ENCODE results near the gene ATXN7.

DNA sequence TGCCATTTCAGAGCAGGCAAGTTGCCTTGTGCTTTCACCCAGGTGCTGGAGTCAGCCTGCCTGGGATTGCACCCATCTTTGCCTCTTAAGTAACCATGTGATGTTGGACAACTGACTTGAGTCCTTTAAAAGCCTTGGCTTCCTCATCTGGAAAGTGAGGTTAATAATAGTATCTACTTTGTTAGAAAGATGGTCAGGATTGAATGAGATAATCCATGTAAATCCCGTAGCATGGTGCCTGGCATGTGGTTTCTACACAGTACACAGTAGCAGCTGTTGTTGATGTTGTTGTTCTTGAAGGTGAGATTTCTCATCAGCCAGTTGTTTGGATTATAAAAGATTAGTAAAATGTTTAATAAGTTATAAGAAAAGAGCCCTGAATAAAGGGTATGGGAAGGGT, 110.8 kb downstream of the ATXN7 start:
- TF ChIP-seq POLR2A (IDR thresholded peaks at IDR 0.05) (no peak), EP300 (IDR thresholded peaks at IDR 0.05) (no peak)
- TF ChIP-seq, protein P1, sequence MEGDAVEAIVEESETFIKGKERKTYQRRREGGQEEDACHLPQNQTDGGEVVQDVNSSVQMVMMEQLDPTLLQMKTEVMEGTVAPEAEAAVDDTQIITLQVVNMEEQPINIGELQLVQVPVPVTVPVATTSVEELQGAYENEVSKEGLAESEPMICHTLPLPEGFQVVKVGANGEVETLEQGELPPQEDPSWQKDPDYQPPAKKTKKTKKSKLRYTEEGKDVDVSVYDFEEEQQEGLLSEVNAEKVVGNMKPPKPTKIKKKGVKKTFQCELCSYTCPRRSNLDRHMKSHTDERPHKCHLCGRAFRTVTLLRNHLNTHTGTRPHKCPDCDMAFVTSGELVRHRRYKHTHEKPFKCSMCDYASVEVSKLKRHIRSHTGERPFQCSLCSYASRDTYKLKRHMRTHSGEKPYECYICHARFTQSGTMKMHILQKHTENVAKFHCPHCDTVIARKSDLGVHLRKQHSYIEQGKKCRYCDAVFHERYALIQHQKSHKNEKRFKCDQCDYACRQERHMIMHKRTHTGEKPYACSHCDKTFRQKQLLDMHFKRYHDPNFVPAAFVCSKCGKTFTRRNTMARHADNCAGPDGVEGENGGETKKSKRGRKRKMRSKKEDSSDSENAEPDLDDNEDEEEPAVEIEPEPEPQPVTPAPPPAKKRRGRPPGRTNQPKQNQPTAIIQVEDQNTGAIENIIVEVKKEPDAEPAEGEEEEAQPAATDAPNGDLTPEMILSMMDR (IDR thresholded peaks at IDR 0.05), result no peak
